Retinal pigment epithelial cell (primary cell): Measurements from ENCODE around the gene STX1B.
A peak's percentile ranks its signal among the peaks of the same experiment; 100 is the strongest.
"Not testable (repeated sequence)": the region's sequence is repeated elsewhere in the genome, so short reads cannot be mapped to it uniquely, and the experiment has no call there.

Experiments used
- DNase-seq: peaks from one replicate; pipeline ENCODE4 v3.0.0-alpha.2; 2010; ENCODE audit warnings: low read depth
- H3K4me3 ChIP-seq: 2 replicates; pipeline ENCODE4 v1.5.1; 2011; ENCODE audit warnings: mild to moderate bottlenecking, low read length, control low read depth, moderate library complexity
- CTCF ChIP-seq: conservative IDR thresholded peaks from 2 replicates; pipeline ENCODE4 v1.5.1; 2011; ENCODE audit warnings: low read depth, low read length, control low read depth, inconsistent platforms

STX1B gene

GRCh38 chr16:31016018-31016417 lies 5.6 kb upstream of the STX1B start:
- no peak overlapping the region for H3K4me3 ChIP-seq
- no peak for DNase-seq
- TF ChIP-seq CTCF: no peak

GRCh38 chr16:31013292-31013691 lies 2.9 kb upstream of the STX1B start:
- DNase-seq, H3K4me3 ChIP-seq: not testable (repeated sequence)

- not testable (repeated sequence) for H3K4me3 ChIP-seq, DNase-seq
These were observed 1.4 kb upstream of the STX1B start for GRCh38 chr16:31011815-31012214.

- DNase-seq: no peak
- H3K4me3 ChIP-seq: peak overlapping the region; percentile 35
- peak; percentile 8 for TF ChIP-seq CTCF
These were observed 399 bp downstream of the STX1B start for GRCh38 chr16:31009894-31010584.

- no peak for TF ChIP-seq CTCF
- DNase-seq: no peak
- no peak overlapping the region for H3K4me3 ChIP-seq
These were observed 1.3 kb downstream of the STX1B start for GRCh38 chr16:31009120-31009519.

- no peak overlapping the region for H3K4me3 ChIP-seq
- DNase-seq: no peak
- no peak for TF ChIP-seq CTCF
These were observed 1.9 kb downstream of the STX1B start for GRCh38 chr16:31008551-31008950.

- TF ChIP-seq CTCF: no peak
- no peak for DNase-seq
- no peak overlapping the region for H3K4me3 ChIP-seq
These were observed 2.3 kb downstream of the STX1B start for GRCh38 chr16:31008149-31008548.

GRCh38 chr16:31007684-31008083 lies 2.8 kb downstream of the STX1B start:
- no peak for DNase-seq
- H3K4me3 ChIP-seq: no peak overlapping the region
- TF ChIP-seq CTCF: no peak
